HG03097 (cell line): ENCODE results near the gene CNP.
A peak's percentile ranks its signal among the peaks of the same experiment; 100 is the strongest.
"Not testable (repeated sequence)": the region's sequence is repeated elsewhere in the genome, so short reads cannot be mapped to it uniquely, and the experiment has no call there.

Source experiments
- ATAC-seq: cut with Tn5 transposase; IDR thresholded peaks from one replicate; pipeline ENCODE4 v1.9.1; 2021; ENCODE audit not compliant: unreplicated experiment, low FRiP score

The CNP gene

GRCh38 chr17:41966463-41967140, at the start of gene CNP:
TSS of gene CNP (plus strand) at chr17:41966795. CDS start at chr17:41966885, 90 bp downstream.
- ATAC-seq = peak; percentile 74

GRCh38 chr17:41917192-41917591, 49.4 kb upstream of the CNP start:
- no peak for ATAC-seq

- no peak for ATAC-seq
Observed at GRCh38 chr17:41917679-41918313, 48.8 kb upstream of the CNP start.

GRCh38 chr17:41918314-41919164, 48.1 kb upstream of the CNP start, which contains the start of gene ACLY:
TSS of gene ACLY (minus strand) at chr17:41918951. CDS start at chr17:41913873, 5,078 bp downstream.
- peak; percentile 85 for ATAC-seq

- no peak for ATAC-seq
Observed at GRCh38 chr17:41919165-41919817, 47.3 kb upstream of the CNP start.

- no peak for ATAC-seq
Observed at GRCh38 chr17:41919840-41920579, 46.6 kb upstream of the CNP start.

GRCh38 chr17:41920580-41920955, 46.0 kb upstream of the CNP start:
- no peak for ATAC-seq

GRCh38 chr17:41925991-41926590, 40.5 kb upstream of the CNP start:
- no peak for ATAC-seq

- ATAC-seq = no peak
Observed at GRCh38 chr17:41928693-41929251, 37.8 kb upstream of the CNP start.

GRCh38 chr17:41930009-41930832, 36.4 kb upstream of the CNP start, which contains the start of gene ODAD4:
TSS of gene ODAD4 (plus strand) at chr17:41930617. CDS start at chr17:41930724, 107 bp downstream.
- peak; percentile 89 for ATAC-seq

GRCh38 chr17:41930833-41931156, 35.8 kb upstream of the CNP start:
- not testable (repeated sequence) for ATAC-seq

- ATAC-seq = not testable (repeated sequence)
Observed at GRCh38 chr17:41931715-41932114, 34.9 kb upstream of the CNP start.

GRCh38 chr17:41932816-41933389, 33.7 kb upstream of the CNP start:
- no peak for ATAC-seq

- no peak for ATAC-seq
Observed at GRCh38 chr17:41935641-41936040, 31.0 kb upstream of the CNP start.

GRCh38 chr17:41937970-41938954, 28.3 kb upstream of the CNP start:
- ATAC-seq = no peak

GRCh38 chr17:41939044-41939692, 27.4 kb upstream of the CNP start:
- ATAC-seq = no peak

- no peak for ATAC-seq
Observed at GRCh38 chr17:41939693-41940090, 26.9 kb upstream of the CNP start.
